Sigmoid colon (tissue), 7 donors: Measurements from ENCODE around the gene NUP42. TPM values are rescaled to one million over a fixed set of nuclear protein-coding genes. Genes with fewer than 3 reads are reported as not detected.

Experiments
- DNase-seq: peaks from one replicate; pipeline ENCODE4 v3.0.0-alpha.2; 2019
- H3K27ac ChIP-seq, 4 donors: fragments of 200-600 bp; sonication (generic); one replicate each; pipeline ENCODE4 v1.5.1; 2016 to 2019; ENCODE audit warnings: mild to moderate bottlenecking in 1 of 4
- H3K27me3 ChIP-seq, 3 donors: fragments of 200-600 bp; sonication (generic); one replicate each; pipeline ENCODE4 v1.5.1; 2019; ENCODE audit warnings: mild to moderate bottlenecking in 1 of 3
- H3K36me3 ChIP-seq, 4 donors: fragments of 200-600 bp; sonication (generic); one replicate each; pipeline ENCODE4 v1.5.1; 2016 to 2019
- H3K4me1 ChIP-seq, 4 donors: fragments of 200-600 bp; sonication (generic); one replicate each; pipeline ENCODE4 v1.5.1; 2017 to 2019
- H3K4me3 ChIP-seq, 4 donors: fragments of 200-600 bp; sonication (generic); one replicate each; pipeline ENCODE4 v1.5.1; 2017 to 2019; ENCODE audit warnings: mild to moderate bottlenecking in 2 of 4, moderate library complexity in 1 of 4
- H3K9me3 ChIP-seq, 4 donors: fragments of 200-600 bp in 3 of 4; sonication (generic) in 3 of 4; one replicate each; pipeline versions ENCODE4 v1.5.1 to v1.6.1; 2013 to 2019
- CTCF ChIP-seq, 4 experiments: fragments of 450-650 bp in 3 of 4; fragments of 200-600 bp in 1 of 4; IDR thresholded peaks; one replicate each; pipeline ENCODE4 v1.5.1; 2016 to 2019; ENCODE audit warnings: antibody characterized with exemption in 4 of 4, mild to moderate bottlenecking in 3 of 4, moderate library complexity in 2 of 4
- EP300 ChIP-seq, 4 donors: sonication (generic); formaldehyde crosslinking; IDR thresholded peaks; one replicate each; pipeline ENCODE4 v1.6.1; 2017; ENCODE audit warnings: antibody characterized with exemption in 4 of 4
- POLR2A ChIP-seq, 2 donors: fragments of 450-650 bp; IDR thresholded peaks; one replicate each; pipeline ENCODE4 v1.6.1; 2016; ENCODE audit warnings: antibody characterized with exemption in 2 of 2, mild to moderate bottlenecking in 2 of 2, moderate library complexity in 2 of 2
- POLR2AphosphoS5 ChIP-seq, 4 donors: sonication (generic); formaldehyde crosslinking; IDR thresholded peaks; one replicate each; pipeline ENCODE4 v1.6.1; 2017; ENCODE audit warnings: antibody characterized with exemption in 4 of 4
- WGBS, 2 donors: extraction: QIAGEN DNeasy Blood & Tissue Kit; methylation state at CpG; one replicate each; pipeline ENCODE4 v1.1.7; 2013; 5-methylcytosine and 5-hydroxymethylcytosine counted together
- intact Hi-C: fragments of 100-400 bp; cut with DNase I; formaldehyde crosslinking; loops from one replicate; pipeline ENCODE4 v1.15.1; 2023
- polyA plus RNA-seq, 3 donors: library from polyadenylated mRNA; stranded (reverse); fragments of 200-250 nt; gene quantifications; one replicate each; pipeline ENCODE4 v1.2.3, GENCODE V29; 2013
- total RNA-seq, 4 donors: library from RNA; depleted of rRNA; stranded (reverse); fragments of >200 nt; gene quantifications; one replicate each; pipeline ENCODE4 v1.1.0, GENCODE V29; 2016
- donor health status: healthy with polysubstance abuse.
- donor health status: Bipolar disorder and iron deficiency.
- donor health status: healthy.

The NUP42 gene
- total and polyA plus RNA-seq, 7 donors: 22.2 to 47.9 (median 35.4) TPM

DNA sequence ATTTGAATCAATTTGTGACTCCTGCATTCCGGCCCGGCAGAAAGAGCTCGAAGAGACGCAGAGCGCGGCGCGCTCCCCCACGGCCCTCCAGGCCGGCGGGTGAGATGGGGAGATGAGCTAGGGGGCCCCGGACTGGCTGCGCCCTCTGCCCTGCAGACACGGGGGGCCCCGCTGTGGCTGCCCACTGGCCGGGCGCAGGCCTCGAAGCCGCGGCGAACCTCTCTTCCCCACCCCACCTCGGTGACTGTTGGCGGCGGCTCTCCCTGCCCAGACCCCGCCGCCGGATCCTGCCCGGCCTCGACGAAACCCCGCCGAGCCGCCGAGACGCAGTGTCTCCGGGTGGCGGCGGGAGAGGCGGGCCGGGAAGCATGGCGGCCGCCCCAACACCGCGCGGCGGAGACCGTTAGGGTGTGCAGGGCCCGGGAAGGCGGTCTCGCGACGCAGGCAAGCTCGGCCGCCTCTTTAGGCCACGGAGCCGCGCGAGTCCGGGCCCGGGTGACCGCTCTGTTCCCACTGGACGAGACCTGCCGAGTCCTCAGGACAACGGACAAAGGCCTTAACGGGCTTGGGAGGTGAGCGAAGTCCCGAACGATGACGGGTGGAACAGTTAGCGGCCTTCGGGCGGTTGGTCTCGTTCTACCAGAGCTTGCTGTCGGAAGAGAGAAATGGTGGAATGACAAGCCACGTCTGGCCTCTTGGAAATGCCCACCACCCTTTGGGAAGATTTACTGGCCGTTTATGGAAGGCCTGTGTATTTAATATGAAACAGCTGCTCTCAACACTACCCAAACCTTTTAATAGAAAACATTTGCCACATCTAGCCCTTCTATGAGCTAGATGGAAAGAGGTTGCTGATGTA is 24.3 kb downstream of the NUP42 start:
- H3K4me1 ChIP-seq: peaks cover 0 to 10% (median 2%) of the 10 kb centered on the region in 4 donors
- peaks cover 0 to 10% (median 3%) of the 10 kb centered on the region in 3 donors for H3K27me3 ChIP-seq
- no peaks in the 10 kb centered on the region for H3K9me3 ChIP-seq
- peak overlapping the region in 2 of 4 donors; percentile 7 to 37 for H3K27ac ChIP-seq
- intact Hi-C loops: no loop called here
- 26 to 74% methylated on average over 76 of the region's 76 CpGs for WGBS, 2 donors
- no peak for DNase-seq
- H3K4me3 ChIP-seq: peak overlapping the region in 3 of 4 donors; percentile 21 to 38 (median 36)
- peaks cover 0 to 8% (median 3%) of the 10 kb centered on the region in 4 donors for H3K36me3 ChIP-seq
- TF ChIP-seq POLR2AphosphoS5 (IDR thresholded peaks at IDR 0.05): no peak
- TF ChIP-seq POLR2A (IDR thresholded peaks at IDR 0.05): no peak
- no peak for TF ChIP-seq EP300 (IDR thresholded peaks at IDR 0.05)
- TF ChIP-seq CTCF (IDR thresholded peaks at IDR 0.05): no peak

GRCh38 chr7:23207021-23207420 is 25.2 kb downstream of the NUP42 start:
- WGBS, 2 donors: 20 to 42% methylated on average over 2 of the region's 2 CpGs
- Histone ChIP-seq H3K4me1 (peaks cover 0 to 10% (median 2%) of the 10 kb centered on the region in 4 donors), H3K27me3 (peaks cover 0 to 10% (median 3%) of the 10 kb centered on the region in 3 donors), H3K4me3 (no peak overlapping the region), H3K36me3 (no peaks in the 10 kb centered on the region), H3K27ac (no peak overlapping the region), H3K9me3 (no peaks in the 10 kb centered on the region)
- no peak for TF ChIP-seq POLR2A (IDR thresholded peaks at IDR 0.05)
- no peak for TF ChIP-seq EP300 (IDR thresholded peaks at IDR 0.05)
- DNase-seq: no peak
- intact Hi-C loops: no loop called here

DNA sequence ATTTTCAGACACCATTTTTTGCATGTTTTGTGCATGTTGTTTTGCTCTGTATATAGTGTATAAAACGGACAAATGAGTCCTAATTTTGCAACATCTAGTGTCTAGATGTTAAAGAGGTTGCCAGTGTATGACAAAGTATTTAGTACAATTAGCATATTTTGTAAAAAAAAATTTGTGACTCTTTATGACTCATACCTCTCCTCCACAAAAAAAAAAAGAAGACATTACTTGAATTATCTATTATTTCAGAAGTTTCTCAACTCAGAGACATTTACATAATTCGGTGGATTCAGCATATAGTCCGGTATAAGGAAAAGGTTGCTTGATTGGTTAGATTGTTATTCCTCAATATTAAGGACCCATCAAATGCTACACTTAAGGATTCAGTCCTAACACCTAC is 26.0 kb downstream of the NUP42 start:
- intact Hi-C loops: no loop called here
- peaks cover 0 to 10% (median 2%) of the 10 kb centered on the region in 4 donors for H3K4me1 ChIP-seq
- H3K27me3 ChIP-seq: peaks cover 0 to 10% (median 3%) of the 10 kb centered on the region in 3 donors
- WGBS, 2 donors: 71 to 82% methylated on average over 3 of the region's 3 CpGs
- no peaks in the 10 kb centered on the region for H3K36me3 ChIP-seq
- TF ChIP-seq CTCF (IDR thresholded peaks at IDR 0.05) (no peak), POLR2A (IDR thresholded peaks at IDR 0.05) (no peak), EP300 (IDR thresholded peaks at IDR 0.05) (no peak), POLR2AphosphoS5 (IDR thresholded peaks at IDR 0.05) (no peak)
- no peak overlapping the region for H3K4me3 ChIP-seq
- no peaks in the 10 kb centered on the region for H3K9me3 ChIP-seq
- no peak for DNase-seq
- no peak overlapping the region for H3K27ac ChIP-seq

DNA sequence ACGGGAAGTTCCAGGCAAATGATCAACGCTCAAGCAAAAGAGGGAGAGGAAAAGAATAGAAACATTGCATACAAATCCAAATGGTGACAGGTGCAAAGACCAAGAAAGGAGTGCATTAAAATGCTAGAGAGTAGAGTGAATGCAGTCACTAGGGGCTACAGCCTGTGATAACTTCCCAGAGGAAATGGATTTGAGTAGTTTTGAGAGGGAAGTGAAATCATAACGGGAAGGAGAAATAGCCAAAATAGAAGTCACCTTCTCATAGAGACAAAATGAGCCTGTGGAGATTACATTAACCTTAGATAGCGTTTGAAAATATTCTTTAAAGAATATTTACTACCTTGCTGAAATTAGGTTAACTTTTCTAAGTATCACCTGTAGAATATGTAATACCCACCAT is 26.5 kb downstream of the NUP42 start:
- peaks cover 0 to 10% (median 3%) of the 10 kb centered on the region in 3 donors for H3K27me3 ChIP-seq
- no peaks in the 10 kb centered on the region for H3K9me3 ChIP-seq
- no peak overlapping the region for H3K4me3 ChIP-seq
- intact Hi-C loops: no loop called here
- no peaks in the 10 kb centered on the region for H3K36me3 ChIP-seq
- WGBS, 2 donors: 73 to 75% methylated on average over 4 of the region's 4 CpGs
- H3K27ac ChIP-seq: no peak overlapping the region
- peaks cover 0 to 10% (median 2%) of the 10 kb centered on the region in 4 donors for H3K4me1 ChIP-seq
- no peak for DNase-seq
- TF ChIP-seq EP300 (IDR thresholded peaks at IDR 0.05): no peak
- TF ChIP-seq POLR2AphosphoS5 (IDR thresholded peaks at IDR 0.05): no peak
- TF ChIP-seq POLR2A (IDR thresholded peaks at IDR 0.05): no peak
- TF ChIP-seq CTCF (IDR thresholded peaks at IDR 0.05): no peak

DNA sequence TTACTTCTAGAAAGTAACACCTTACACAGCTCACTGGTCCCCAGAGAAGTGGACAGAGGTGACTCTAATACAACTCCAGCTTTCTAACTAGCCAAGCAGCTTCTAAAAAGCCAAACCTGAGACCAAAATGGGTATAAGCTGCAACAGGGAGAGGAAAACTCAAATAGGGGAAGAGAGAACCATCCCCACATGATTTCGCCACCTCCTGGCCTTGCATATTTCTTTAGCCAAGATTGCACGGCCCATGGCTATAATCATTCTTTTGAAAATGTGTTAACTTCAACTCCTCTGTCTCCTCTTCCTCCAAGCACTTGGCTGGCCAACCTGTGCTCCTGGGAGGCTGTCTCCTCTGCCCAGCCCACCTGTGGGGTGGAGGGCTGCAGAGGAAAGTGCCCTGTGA is 28.7 kb downstream of the NUP42 start:
- no peak for DNase-seq
- WGBS, 2 donors: 71 to 94% methylated on average over 2 of the region's 2 CpGs
- no peak overlapping the region for H3K4me3 ChIP-seq
- peaks cover 0 to 10% (median 3%) of the 10 kb centered on the region in 3 donors for H3K27me3 ChIP-seq
- no peaks in the 10 kb centered on the region for H3K36me3 ChIP-seq
- intact Hi-C loops: no loop called here
- peaks cover 0 to 10% (median 2%) of the 10 kb centered on the region in 4 donors for H3K4me1 ChIP-seq
- H3K9me3 ChIP-seq: no peaks in the 10 kb centered on the region
- TF ChIP-seq POLR2A (IDR thresholded peaks at IDR 0.05) (no peak), EP300 (IDR thresholded peaks at IDR 0.05) (no peak), POLR2AphosphoS5 (IDR thresholded peaks at IDR 0.05) (no peak), CTCF (IDR thresholded peaks at IDR 0.05) (no peak)
- H3K27ac ChIP-seq: no peak overlapping the region
